Lower lobe of right lung (tissue), 2 donors: ENCODE results near the gene TSGA10IP. TPM values are rescaled to one million over a fixed set of nuclear protein-coding genes. Genes with fewer than 3 reads are reported as not detected.

Source experiments
- ATAC-seq, 2 donors: fragments of 200-7000 bp; cut with Tn5 transposase; one replicate each; pipeline ENCODE4 v1.9.1; 2020 to 2022; ENCODE audit warnings: mild to moderate bottlenecking in 2 of 2, moderate library complexity in 2 of 2
- DNase-seq: peaks from one replicate; pipeline ENCODE4 v3.0.0-alpha.2; 2020
- H3K27ac ChIP-seq: fragments of 200-600 bp; one replicate; pipeline ENCODE4 v1.8.0; 2022
- H3K27me3 ChIP-seq: fragments of 200-600 bp; one replicate; pipeline ENCODE4 v1.8.0; 2022; ENCODE audit warnings: low read depth
- H3K36me3 ChIP-seq: fragments of 200-600 bp; one replicate; pipeline ENCODE4 v1.8.0; 2022; ENCODE audit warnings: mild to moderate bottlenecking
- H3K4me1 ChIP-seq: fragments of 200-600 bp; one replicate; pipeline ENCODE4 v1.8.0; 2022
- H3K4me3 ChIP-seq: fragments of 200-600 bp; one replicate; pipeline ENCODE4 v1.8.0; 2022; ENCODE audit warnings: mild to moderate bottlenecking
- H3K9me3 ChIP-seq: fragments of 200-600 bp; one replicate; pipeline ENCODE4 v1.8.0; 2022
- intact Hi-C: fragments of 100-400 bp; cut with DNase I; formaldehyde crosslinking; loops from one replicate; pipeline ENCODE4 v1.11.0; 2022
- total RNA-seq: library from RNA; stranded (reverse); fragmentation: NEBNext Ultra II Directional; extraction: Animal tissue kit (Norgen Biotek cat#: 25700); gene quantifications from one replicate; pipeline ENCODE4 v1.2.1, GENCODE V29; 2021
- TF ChIP-seq, protein P1 (sequence below): fragments of 200-600 bp; IDR thresholded peaks from one replicate; pipeline ENCODE4 v1.8.0; 2022; ENCODE audit warnings: antibody characterized with exemption, mild to moderate bottlenecking
- donor health status: DM: no; HTN: yes; CAD: no; lungs with severe emphysema.

The TSGA10IP gene
- total RNA-seq, 1 donor from 2014 or later = not detected

DNA sequence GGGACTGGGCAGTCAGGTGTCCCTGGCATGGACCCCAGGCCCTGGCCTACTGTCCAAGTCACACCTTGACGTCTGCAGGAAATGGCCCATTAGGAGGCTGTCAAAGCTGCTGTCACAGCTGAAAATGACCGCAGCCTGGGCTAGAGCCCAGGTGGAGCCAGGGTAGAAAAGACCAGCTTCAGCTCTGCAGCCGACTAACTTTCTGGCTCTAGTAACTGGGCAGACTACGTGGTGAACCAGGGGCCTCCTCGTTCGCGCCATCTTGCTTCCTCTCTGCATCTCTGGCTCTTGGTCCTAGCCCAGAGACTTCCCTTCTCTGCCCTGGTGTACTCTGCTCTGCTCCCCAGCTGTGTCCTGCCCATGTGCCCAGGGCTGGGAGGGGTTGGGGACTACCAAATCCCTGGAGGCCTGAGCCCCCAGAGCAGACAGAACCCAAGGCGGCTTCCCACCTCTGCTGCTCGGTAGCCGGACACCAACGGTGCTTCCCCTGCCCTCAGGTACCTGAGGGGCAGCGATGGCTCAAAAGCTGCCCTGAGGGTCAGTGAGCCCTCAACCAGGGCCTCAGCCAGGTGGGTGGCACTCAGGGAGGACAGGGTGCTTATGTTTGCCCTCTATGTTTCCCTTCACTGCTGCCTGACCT, 35.9 kb downstream of the TSGA10IP start:
- TF ChIP-seq, protein P1, sequence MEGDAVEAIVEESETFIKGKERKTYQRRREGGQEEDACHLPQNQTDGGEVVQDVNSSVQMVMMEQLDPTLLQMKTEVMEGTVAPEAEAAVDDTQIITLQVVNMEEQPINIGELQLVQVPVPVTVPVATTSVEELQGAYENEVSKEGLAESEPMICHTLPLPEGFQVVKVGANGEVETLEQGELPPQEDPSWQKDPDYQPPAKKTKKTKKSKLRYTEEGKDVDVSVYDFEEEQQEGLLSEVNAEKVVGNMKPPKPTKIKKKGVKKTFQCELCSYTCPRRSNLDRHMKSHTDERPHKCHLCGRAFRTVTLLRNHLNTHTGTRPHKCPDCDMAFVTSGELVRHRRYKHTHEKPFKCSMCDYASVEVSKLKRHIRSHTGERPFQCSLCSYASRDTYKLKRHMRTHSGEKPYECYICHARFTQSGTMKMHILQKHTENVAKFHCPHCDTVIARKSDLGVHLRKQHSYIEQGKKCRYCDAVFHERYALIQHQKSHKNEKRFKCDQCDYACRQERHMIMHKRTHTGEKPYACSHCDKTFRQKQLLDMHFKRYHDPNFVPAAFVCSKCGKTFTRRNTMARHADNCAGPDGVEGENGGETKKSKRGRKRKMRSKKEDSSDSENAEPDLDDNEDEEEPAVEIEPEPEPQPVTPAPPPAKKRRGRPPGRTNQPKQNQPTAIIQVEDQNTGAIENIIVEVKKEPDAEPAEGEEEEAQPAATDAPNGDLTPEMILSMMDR = no peak
- Histone ChIP-seq H3K36me3 (peaks cover 35% of the 10 kb centered on the region), H3K27me3 (no peaks in the 10 kb centered on the region), H3K4me1 (no peaks in the 10 kb centered on the region), H3K9me3 (no peaks in the 10 kb centered on the region), H3K27ac (no peak overlapping the region), H3K4me3 (no peak overlapping the region)
- ATAC-seq (no peak), DNase-seq (no peak)
- intact Hi-C loops = loop anchor here (10.0 kb wide), 1 partner anchor 96 kb away; the partner anchor contains the start of gene FIBP

DNA sequence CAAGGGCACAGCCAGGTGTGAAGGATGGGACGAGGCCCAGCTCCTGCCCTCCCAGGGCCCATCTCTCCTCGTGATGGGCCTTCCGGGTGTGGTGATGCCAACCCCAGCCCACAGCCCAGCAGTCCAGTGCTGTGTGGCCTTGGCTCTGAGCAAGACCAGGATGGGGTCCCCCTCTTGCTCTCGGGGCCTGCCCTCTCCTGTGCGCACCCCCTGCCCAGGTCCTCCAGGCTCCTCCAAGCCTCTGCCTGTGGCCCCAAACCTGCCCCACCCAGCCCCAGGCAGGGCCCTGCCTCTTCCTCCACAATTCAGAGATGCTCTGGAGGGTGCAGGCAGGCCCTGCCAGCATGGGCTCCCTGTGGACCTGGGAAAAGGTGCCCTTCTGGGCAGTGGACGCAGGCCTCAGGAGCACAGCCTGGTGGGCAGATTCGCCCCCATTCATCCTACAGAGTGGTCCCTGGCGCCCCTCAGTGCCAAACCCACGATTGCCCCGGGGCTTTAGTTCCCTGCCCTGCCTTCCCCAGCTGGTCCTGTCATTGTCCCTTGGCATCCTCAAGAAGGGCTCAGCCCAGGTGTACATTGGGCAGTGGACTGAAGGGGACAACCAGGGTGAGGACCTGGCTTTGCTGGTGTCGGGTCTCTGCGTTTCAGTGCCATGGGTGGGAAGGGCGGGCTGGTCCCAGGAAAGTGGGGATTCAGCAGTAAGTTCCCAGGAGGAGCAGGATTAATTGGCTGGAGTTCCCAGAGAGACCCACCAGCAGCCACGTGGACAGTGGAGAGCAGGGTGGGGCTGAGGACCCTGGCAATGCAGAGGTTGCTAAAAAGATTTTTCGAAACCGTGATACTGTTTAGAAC, 36.9 kb downstream of the TSGA10IP start:
- ATAC-seq (peak in 1 of 2 donors; percentile 16), DNase-seq (no peak)
- Histone ChIP-seq H3K9me3 (no peaks in the 10 kb centered on the region), H3K4me3 (no peak overlapping the region), H3K36me3 (peaks cover 25% of the 10 kb centered on the region), H3K27ac (no peak overlapping the region), H3K4me1 (no peaks in the 10 kb centered on the region), H3K27me3 (no peaks in the 10 kb centered on the region)
- TF ChIP-seq, protein P1 = no peak
- intact Hi-C loops = loop anchor here (10.0 kb wide), 1 partner anchor 97 kb away; the partner anchor contains the start of gene FIBP

DNA sequence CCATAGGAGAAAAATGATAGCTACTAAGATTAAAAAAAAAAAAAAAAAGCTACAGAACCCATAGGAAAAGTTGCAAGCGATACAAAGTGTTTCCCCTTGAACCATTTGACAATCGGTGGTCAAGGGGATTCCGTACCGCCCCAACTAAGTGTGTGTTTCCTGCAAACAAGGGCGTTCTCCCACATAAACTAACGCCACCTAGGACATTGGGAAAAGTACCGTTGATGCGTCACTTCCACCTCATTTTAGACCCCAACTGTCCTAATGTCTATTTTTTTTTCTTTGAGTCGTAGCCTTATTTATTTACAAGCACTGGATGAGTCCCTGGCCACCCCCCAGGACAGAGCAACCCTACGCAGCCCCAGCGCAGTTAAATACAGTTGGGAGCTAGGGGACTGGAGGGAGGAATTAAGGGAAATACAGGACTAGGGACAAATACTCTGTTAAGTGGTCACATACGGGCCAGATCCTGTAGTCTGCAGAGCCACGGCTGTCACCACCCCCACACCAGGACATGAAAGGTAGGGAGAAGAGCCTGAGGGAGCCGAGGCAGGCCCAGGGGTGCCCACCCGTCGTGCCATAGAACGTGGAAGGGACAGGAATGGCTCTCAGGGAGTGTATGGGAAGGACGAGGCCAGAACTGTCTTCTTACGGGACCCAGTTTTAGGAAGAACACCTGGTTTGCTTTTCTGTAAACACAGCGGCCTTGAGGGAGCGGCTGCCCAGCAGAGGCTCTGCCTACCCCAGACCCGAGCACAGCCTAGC, 37.7 kb downstream of the TSGA10IP start:
- Histone ChIP-seq H3K4me1 (no peaks in the 10 kb centered on the region), H3K36me3 (peaks cover 17% of the 10 kb centered on the region), H3K27ac (no peak overlapping the region), H3K27me3 (no peaks in the 10 kb centered on the region), H3K4me3 (no peak overlapping the region), H3K9me3 (no peaks in the 10 kb centered on the region)
- TF ChIP-seq, protein P1 = no peak
- no peak for DNase-seq
- intact Hi-C loops = loop anchor here (10.0 kb wide), 1 partner anchor 98 kb away; the partner anchor contains the start of gene FIBP
- no peak for ATAC-seq

DNA sequence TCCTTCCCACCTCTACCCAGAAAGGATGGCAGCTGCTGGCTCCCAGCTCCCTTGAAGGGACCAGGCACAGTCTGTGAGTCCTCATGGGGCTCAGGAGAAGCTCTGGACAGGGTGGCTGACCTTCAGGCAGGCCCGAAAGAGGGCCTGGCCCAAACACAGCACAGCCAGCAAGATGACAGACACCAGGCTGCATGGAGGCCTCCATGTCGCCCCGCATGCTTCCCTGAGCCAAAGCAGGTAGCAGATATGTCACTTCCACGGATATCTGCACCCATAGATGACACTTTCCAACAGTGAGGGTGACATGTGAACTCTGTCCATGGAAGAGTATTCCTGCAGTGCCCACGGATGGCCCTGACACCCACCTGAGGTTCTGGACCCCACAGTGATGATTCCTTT, 38.3 kb downstream of the TSGA10IP start:
- intact Hi-C loops = loop anchor here (10.0 kb wide), 1 partner anchor 99 kb away; the partner anchor contains the start of gene FIBP
- no peak for ATAC-seq
- Histone ChIP-seq H3K4me1 (no peaks in the 10 kb centered on the region), H3K4me3 (no peak overlapping the region), H3K27me3 (no peaks in the 10 kb centered on the region), H3K36me3 (peaks cover 11% of the 10 kb centered on the region), H3K27ac (no peak overlapping the region), H3K9me3 (no peaks in the 10 kb centered on the region)
- TF ChIP-seq, protein P1 = no peak
- no peak for DNase-seq

DNA sequence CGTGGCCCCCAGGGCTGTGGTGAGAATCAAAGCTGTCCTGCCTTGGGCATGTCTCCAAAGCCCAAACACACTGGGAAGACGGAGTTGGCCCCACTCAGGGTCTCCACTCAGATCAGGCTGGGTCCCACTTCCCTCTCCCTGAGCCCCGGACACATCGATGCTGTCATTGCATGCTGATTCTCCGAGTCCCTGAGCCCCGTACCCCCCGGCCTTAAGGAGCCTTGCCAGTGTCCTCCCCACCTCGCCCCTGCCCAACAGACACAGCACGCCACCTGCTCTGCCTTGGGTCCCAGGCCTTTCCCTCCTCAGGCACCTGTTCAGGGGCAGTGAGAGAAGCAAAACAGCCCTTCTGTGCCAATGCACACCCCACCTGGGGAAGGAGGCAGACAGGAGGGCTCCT, 42.1 kb downstream of the TSGA10IP start:
- H3K36me3 ChIP-seq = peaks cover 4% of the 10 kb centered on the region
- ATAC-seq = no peak
- intact Hi-C loops = loop anchor here (10.0 kb wide), 1 partner anchor 103 kb away; the partner anchor contains the start of gene FIBP

More for the DNA sequence above, 42.1 kb downstream of the TSGA10IP start:
- H3K4me1 ChIP-seq = no peaks in the 10 kb centered on the region
- TF ChIP-seq, protein P1 = no peak
- no peak for DNase-seq
- H3K27me3 ChIP-seq = no peaks in the 10 kb centered on the region
- H3K9me3 ChIP-seq = no peaks in the 10 kb centered on the region
- H3K4me3 ChIP-seq = no peak overlapping the region
- H3K27ac ChIP-seq = no peak overlapping the region
